SK-N-DZ (cell line): Measurements from ENCODE around the gene ABCA13.

Experiments
- DNase-seq: peaks from one replicate; pipeline ENCODE4 v3.0.0-alpha.2; 2015; ENCODE audit warnings: low spot score

Gene ABCA13

DNA sequence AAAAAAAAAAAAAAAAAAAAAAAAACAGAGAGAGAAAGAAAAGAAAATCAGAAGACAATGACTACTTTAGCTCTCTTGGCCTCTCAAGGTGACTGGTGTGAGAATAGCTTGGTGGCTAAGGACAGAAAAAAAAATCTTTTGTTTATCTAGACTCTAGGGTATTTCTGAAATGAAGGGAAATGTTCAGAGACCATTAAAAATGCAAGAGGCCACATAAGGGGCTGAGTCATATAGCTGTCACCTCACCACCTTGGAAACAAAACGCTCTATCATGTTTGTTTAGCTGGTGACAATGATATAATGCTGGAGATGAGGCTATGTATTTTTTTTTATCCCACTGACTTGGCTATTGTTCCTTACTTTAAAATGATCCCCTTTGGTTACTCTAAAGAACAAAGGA, 466.1 kb downstream of the ABCA13 start:
- no peak for DNase-seq

DNA sequence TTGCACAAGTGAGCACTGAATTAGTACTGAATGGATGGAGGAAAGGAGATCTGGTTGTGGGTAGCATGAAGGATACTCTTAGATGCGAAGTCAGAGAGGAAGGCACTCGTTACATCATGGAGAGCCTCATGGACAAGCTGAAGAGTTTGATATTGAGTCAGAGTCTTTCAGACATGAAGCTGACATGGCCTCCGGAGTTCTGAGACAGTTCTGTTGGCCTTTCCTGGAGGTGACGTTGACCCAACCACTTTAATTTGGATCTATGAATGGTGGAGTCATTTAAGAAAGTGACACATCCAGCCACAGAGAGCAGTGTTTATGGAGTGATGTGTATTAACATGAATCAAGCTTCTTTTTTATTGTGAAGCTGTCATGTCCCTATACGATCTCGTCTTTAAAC, 466.8 kb downstream of the ABCA13 start:
- DNase-seq = no peak

DNA sequence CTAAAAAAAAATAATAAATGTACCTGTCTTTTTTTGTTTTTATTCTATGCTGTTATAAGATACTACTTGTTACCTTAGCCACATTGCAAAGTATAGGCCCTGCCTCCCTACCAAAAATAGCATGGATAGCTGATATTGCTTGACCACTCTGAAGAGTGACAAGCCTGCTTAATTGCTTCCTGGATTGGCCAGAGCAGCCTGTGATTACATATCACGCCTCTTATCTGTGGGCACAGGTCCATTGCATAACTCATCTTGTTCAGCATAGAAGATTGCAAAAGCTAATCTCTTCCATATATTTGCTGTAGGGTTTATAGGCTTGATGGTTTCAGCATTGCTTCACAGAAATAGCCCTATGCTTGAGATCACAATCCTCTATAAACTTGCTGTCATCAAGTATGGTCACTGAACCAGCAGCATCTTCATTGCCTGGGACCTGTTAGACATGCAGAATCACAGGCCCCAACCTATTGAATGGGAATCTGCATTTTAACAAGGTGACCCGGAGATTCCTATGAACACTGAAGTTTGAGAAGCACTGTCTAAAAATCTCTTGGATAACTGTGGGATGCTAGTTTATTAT, 472.3 kb downstream of the ABCA13 start:
- no peak for DNase-seq

DNA sequence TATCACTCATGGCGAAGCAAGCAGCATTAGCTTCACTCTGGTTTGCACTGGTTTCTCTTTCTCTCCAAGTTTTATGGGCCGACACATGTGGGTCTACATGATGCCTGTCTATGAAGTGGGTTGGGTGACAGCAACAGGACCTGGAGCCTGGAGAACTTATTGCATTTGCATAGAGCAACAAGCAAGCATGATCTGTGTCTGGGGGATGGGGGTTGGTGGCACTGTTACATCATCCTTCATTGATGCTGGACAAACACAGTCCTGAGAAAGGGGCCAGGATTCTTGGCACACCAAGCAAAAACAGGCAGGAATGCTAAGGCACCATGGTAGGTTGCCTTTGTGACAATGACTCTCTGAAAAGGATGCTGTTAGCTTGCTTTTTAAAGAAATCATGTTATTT, 486.9 kb downstream of the ABCA13 start:
- no peak for DNase-seq

DNA sequence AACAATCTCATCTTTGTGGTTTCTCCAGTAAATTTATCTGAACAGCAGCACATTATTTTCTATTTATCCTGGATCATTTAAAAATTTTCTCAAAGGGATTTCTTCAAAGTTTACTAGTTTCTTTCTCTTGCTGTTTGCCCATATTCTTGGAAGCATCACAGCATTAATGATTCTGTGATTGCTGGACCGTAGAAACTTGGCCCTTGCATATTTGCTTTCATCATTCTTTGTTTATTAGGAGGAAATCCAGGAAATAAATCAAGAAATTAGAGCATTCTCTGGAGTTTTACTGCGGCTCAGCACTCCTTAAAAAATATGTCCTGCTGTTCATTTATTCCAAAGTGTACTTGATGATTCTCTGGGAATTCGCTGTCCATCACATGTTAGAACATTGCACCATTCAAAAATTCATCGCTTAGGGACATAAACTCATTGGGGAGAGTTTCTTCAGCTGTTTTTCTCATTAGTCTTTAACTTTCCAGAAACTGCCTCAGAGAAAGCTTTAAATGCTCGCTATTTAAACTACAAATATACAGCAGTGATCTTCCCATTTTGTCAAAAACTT, 489.1 kb downstream of the ABCA13 start:
- DNase-seq = no peak

DNA sequence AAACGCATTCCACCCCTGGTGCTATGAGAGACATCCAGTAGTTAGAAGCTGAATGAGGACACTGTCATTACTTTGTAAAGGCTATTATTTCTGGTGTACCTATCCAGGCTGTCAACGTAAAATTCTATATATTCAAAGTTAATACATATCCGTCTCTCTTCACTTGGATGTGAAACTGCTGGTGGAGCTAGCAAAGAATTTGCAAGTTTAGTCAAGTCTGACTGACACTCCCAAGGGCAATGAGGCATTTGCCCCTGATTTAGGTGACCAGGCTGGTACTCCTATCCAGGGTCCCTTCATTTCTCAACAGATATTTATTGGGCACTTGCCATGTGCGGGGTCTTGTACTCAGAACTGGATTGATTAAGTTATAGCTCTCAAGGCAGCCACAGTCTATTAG, 493.0 kb downstream of the ABCA13 start:
- no peak for DNase-seq

DNA sequence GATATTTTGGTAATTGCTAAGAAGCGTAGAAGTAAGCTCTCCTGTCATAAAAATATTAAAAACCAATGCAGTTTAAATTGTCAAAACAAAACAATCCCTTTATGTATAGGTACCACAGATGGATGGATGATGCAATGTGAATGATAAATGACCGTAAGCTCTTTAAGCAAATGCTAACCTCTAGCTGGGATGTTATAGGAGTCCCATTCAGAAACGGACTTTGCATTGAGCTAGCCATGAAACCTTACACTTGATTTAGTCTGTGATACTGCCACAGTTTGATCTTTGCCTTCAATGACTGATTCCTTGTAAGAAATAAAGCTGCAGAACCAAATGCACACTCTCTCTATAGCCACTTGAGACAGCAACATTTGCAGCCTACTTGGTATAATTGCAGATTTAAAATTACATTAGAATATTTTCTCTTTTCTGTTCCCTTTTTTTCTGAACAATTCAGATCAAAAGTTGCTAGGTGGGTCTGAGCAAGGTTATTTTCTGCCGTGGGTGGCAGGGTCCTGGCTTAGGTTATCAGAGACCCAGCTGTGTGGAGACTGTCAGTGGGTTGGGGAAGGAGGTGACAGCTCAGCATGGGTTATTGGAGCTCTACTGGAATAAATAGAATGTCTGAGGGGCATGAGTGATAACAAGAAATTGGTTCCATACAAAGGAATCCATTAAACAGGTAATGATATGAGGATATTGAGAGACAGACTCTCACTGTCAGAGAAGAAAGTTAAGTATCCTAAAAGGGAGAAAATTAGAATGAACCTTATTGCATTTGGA, 494.3 kb downstream of the ABCA13 start:
- no peak for DNase-seq

DNA sequence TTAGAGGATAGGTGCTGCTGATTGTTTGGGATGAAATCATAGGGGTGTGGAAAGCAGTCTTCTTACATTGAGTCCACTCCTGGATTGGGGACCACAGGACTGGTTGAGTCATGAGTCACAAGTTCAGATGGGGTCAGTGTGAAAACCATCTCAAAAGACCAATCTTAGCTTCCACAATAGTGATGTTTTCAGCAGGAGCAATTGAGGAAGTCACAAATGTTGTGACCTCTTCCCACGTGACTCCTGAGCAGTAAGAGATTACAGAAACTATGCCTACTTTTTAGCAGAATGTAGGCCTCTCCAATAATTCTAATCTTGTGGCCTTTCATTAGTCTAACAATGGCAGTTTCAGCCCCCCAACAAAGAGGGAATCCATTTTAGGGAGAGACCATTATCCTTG, 496.1 kb downstream of the ABCA13 start:
- DNase-seq = no peak

DNA sequence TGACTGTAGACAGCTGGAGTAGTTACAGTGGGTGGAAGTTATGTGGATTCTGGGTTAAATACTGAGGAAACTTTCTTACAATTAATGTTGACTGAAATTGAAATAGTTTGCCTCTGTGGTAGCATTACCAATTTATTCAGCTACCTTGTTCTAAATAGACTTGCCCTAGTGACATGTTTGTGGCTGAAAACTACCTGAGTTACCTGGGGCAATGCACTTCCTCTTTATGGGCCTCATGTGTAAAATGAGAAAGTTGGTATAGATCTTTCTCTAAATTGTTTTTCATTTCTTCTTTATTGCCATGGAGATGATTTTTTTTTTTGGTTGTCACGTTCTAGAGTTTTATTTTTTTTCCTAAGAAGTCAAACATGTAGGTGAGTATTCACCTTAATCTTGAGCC, 500.4 kb downstream of the ABCA13 start:
- no peak for DNase-seq

DNA sequence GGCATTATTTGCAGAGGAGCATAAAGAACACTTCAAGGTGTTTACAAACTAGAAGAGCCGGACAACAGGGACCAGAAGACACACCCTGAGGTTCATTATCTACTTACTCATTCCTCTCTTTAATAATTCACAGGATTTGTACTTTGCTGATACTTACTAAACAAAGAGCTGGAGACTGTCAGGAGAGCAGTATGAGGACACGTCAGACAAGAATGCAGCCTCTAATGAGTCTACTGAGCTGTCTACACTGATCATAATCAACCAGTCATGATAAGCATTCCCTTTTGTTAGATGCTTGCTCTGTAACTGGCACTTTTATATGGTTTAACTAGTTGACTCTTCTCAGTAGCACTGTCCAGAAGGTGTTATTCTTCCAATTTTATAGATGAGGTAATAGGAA, 509.7 kb downstream of the ABCA13 start:
- DNase-seq = no peak

DNA sequence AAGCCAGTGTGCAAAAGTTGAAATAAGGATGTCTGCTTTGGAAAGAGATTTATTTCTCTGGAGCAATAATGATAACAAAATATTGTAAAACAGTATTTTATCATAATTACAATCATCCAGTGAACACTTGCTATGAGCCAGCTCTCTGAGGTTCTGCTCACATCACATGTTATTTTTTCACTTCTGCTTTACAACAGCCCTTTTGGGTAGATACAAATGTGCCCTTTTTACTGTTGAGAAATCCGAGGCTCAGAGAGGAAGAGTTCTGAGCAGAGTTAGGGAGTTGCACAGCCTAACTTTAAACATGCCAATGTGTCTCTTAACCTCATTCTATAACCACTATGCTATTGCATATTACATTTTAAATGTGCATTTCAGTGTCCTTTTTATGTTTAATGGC, 520.5 kb downstream of the ABCA13 start:
- no peak for DNase-seq
